Subcutaneous adipose tissue (tissue), 4 donors: Measurements from ENCODE around the gene AXL. TPM values are rescaled to one million over a fixed set of nuclear protein-coding genes. Genes with fewer than 3 reads are reported as not detected.

Experiments used
- CTCF ChIP-seq: fragments of 450-650 bp; IDR thresholded peaks from one replicate; pipeline ENCODE4 v1.5.1; 2016; ENCODE audit warnings: low read depth, mild to moderate bottlenecking, control low read depth, antibody characterized with exemption, moderate library complexity
- total RNA-seq, 4 donors: library from RNA; depleted of rRNA; stranded (reverse); fragments of >200 nt; gene quantifications; one replicate each; pipeline ENCODE4 v1.1.0, GENCODE V29; 2016

The AXL gene
- total RNA-seq, 4 donors from 2014 or later = 72.6 to 118 (median 80.0) TPM

GRCh38 chr19:41303954-41304353, 84.9 kb downstream of the AXL start:
- no peak for TF ChIP-seq CTCF

- no peak for TF ChIP-seq CTCF
These were observed 85.9 kb downstream of the AXL start for GRCh38 chr19:41304706-41305483.

GRCh38 chr19:41305927-41306793, 87.1 kb downstream of the AXL start:
- TF ChIP-seq CTCF = no peak

- TF ChIP-seq CTCF = no peak
These were observed 88.3 kb downstream of the AXL start for GRCh38 chr19:41307090-41307875.

GRCh38 chr19:41307954-41308449, 89.0 kb downstream of the AXL start:
- no peak for TF ChIP-seq CTCF

GRCh38 chr19:41308450-41309179, 89.6 kb downstream of the AXL start:
- TF ChIP-seq CTCF = no peak
